Aorta (tissue), 5 donors: ENCODE measurements around the gene LPP. TPM values are rescaled to one million over a fixed set of nuclear protein-coding genes. Genes with fewer than 3 reads are reported as not detected.

Experiments
- ATAC-seq: fragments of 200-7000 bp; cut with Tn5 transposase; one replicate; pipeline ENCODE4 v1.9.1; 2022; ENCODE audit warnings: moderate library complexity; ENCODE audit not compliant: low FRiP score
- DNase-seq, 2 donors: peaks; one replicate each; pipeline ENCODE4 v3.0.0-alpha.2; 2020
- H3K27ac ChIP-seq, 2 donors: one replicate each; pipeline ENCODE4 v1.5.1; 2013; ENCODE audit warnings: low read length in 2 of 2, mild to moderate bottlenecking in 2 of 2, moderate library complexity in 2 of 2, control low read depth in 1 of 2, inconsistent platforms in 1 of 2, low read depth in 1 of 2
- H3K27me3 ChIP-seq, 2 donors: one replicate each; pipeline ENCODE4 v1.6.1; 2013; ENCODE audit warnings: control low read depth in 1 of 2, low read length in 1 of 2, mild to moderate bottlenecking in 1 of 2, moderate library complexity in 1 of 2; ENCODE audit not compliant: insufficient read depth in 2 of 2, control insufficient read depth in 1 of 2
- H3K36me3 ChIP-seq, 2 donors: one replicate each; pipeline ENCODE4 v1.6.1; 2013; ENCODE audit warnings: control low read depth in 1 of 2, low read length in 1 of 2, mild to moderate bottlenecking in 1 of 2; ENCODE audit not compliant: insufficient read depth in 2 of 2, control insufficient read depth in 1 of 2
- H3K4me1 ChIP-seq, 2 donors: one replicate each; pipeline ENCODE4 v1.6.1; 2013; ENCODE audit warnings: low read length in 2 of 2, control low read depth in 1 of 2, mild to moderate bottlenecking in 1 of 2, moderate library complexity in 1 of 2; ENCODE audit not compliant: insufficient read depth in 2 of 2, control insufficient read depth in 1 of 2
- H3K4me3 ChIP-seq, 2 donors: one replicate each; pipeline ENCODE4 v1.5.1; 2013; ENCODE audit warnings: low read length in 2 of 2, control low read depth in 1 of 2, mild to moderate bottlenecking in 1 of 2
- H3K9me3 ChIP-seq: one replicate; pipeline ENCODE4 v1.6.1; 2013; ENCODE audit warnings: mild to moderate bottlenecking, low read length; ENCODE audit not compliant: control insufficient read depth
- whole genome bisulfite sequencing, 2 donors: extraction: QIAGEN DNeasy Blood & Tissue Kit; methylation state at CpG; one replicate each; pipeline ENCODE4 v1.1.7; 2013; 5-methylcytosine and 5-hydroxymethylcytosine counted together
- intact Hi-C, 2 donors: fragments of 100-400 bp; cut with DNase I; formaldehyde crosslinking; loops; one replicate each; pipeline versions ENCODE4 v1.14.2 to v1.15.0; 2022
- polyA plus RNA-seq, 2 donors: library from polyadenylated mRNA; stranded (reverse); fragments of 200-250 nt; gene quantifications; one replicate each; pipeline ENCODE4 v1.2.3, GENCODE V29; 2013
- total RNA-seq, 2 donors: library from RNA; stranded (reverse); fragmentation: NEBNext Ultra II Directional; extraction: Animal tissue kit (Norgen Biotek cat#: 25700); gene quantifications; one replicate each; pipeline ENCODE4 v1.2.1, GENCODE V29; 2021
- donor health status: healthy with polysubstance abuse.
- donor health status: Bipolar disorder and iron deficiency.
- donor health status: DM: no; HTN: no; CAD: no.
- donor health status: DM: no; HTN: no; CAD: no.
- donor health status: DM: yes; HTN: yes; CAD: no.

LPP gene
- total and polyA plus RNA-seq, 4 donors: 37.7 to 2,536 (median 527) TPM

DNA sequence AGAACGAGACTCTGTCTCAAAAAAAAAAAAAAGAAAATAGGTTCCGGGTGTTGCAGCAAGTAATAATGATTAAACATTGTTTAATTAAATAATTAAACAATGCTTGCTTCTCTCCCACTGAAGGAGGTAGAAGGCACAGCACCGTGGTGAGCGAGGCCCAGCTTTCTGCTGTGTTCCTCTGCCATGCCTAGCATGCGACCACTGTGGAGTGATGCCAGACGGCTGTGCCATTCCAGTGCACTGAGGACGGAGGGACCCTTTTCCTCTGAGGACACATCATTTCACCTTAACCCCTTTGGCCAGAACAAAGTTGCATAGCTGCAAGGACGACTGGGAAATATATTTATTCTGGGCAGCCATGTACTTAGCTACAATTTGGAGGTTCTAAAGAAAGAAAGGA is 695.0 kb downstream of the LPP start:
- peaks cover 0 to 2% of the 10 kb centered on the region in 2 donors for H3K36me3 ChIP-seq
- no peak for ATAC-seq
- intact Hi-C loops: no loop called here
- no peaks in the 10 kb centered on the region for H3K9me3 ChIP-seq
- WGBS, 2 donors: 42 to 77% methylated on average over 8 of the region's 8 CpGs
- peaks cover 4 to 9% of the 10 kb centered on the region in 2 donors for H3K4me1 ChIP-seq
- H3K27me3 ChIP-seq: no peaks in the 10 kb centered on the region
- DNase-seq: no peak
- H3K4me3 ChIP-seq: no peak overlapping the region
- no peak overlapping the region for H3K27ac ChIP-seq

DNA sequence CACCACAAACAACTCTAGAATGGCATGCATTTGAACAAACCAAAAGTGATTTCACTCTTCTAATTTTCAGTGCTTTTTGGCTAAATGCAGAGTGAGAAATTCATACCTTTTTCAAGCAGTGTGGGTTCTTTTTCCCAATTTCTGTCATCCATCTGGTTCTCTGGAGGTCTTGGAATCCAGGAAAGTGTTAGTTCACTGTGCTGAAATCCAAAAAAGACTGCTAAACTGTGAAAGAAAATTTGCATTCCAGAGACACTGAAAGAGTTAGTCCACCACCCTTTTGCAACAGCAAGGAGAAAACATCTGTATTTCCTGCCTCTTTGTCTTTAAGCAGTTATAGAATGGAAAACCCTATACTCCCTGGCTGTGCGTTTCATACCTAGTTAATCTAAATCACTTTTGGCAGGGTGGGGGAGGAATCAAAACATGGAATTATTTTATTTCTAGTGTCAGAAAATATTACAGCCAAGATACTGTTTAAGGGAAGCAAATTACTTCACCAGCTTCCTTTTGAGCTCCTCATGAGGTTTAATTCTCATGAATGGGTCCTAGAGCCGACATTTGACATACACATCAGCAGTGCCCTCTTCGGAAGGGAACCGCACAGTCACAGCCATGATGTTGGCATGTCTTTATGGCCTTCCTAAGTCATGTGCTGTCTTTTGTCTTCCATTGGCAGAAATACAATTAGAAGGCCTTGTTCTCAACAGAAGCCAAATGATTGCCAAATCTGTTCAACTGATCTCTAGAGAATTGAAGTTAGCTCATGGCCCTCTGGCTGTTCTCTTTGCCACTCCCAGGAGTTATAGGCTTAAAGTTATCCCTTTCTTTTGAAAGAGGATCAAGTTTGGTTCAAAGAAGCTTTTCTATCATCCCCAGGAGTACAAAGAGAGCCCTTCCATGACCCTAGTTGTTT is 700.2 kb downstream of the LPP start:
- H3K27ac ChIP-seq: peak overlapping the region; percentile 15 to 48
- no peaks in the 10 kb centered on the region for H3K27me3 ChIP-seq
- DNase-seq (no peak), ATAC-seq (peak; percentile 68)
- 34 to 50% methylated on average over 4 of the region's 4 CpGs for WGBS, 2 donors
- H3K9me3 ChIP-seq: no peaks in the 10 kb centered on the region
- peaks cover 15% of the 10 kb centered on the region in 2 donors for H3K4me1 ChIP-seq
- H3K36me3 ChIP-seq: no peaks in the 10 kb centered on the region
- intact Hi-C loops: no loop called here
- H3K4me3 ChIP-seq: no peak overlapping the region

DNA sequence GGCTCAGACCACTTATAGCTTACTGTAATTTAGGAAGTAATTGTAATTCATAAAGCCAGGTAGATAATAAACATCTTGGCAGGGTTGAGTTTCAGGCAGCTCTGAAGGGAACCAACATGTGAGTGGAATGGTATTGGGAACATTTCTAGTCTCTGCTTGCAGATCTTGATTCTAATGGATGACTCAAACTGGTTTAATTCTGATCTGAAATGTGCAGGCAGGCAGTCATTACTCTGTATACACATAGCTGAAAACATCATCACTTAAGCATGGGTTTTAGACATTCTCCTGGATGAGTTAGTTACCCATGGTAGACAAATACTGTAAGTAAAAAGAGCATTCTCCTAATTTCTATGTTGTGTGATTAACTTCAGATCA is 700.8 kb downstream of the LPP start:
- Histone ChIP-seq H3K4me3 (no peak overlapping the region), H3K4me1 (peaks cover 15 to 19% of the 10 kb centered on the region in 2 donors), H3K27ac (peak overlapping the region in 1 of 2 donors; percentile 15), H3K36me3 (no peaks in the 10 kb centered on the region), H3K9me3 (no peaks in the 10 kb centered on the region), H3K27me3 (no peaks in the 10 kb centered on the region)
- ATAC-seq: peak; percentile 39
- DNase-seq: no peak
- intact Hi-C loops: no loop called here

DNA sequence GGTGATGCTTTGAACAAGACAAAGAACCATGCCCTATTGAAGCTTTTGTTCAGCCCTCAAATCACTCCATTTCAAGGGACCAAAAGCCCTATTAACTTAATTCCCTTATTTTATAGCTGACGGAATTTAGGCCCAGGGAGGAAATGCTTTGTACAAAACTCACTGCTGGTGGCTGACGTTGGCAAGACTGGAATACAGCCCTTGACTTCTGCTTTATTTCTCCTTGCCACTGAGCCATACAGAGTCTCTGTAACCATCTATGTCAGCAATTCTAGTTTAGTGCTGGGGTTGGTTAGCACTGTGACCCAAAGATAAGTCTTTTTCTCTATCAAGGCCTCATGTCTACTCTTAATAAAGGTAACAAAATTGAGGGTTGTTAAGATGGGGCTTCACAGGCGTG is 701.7 kb downstream of the LPP start:
- no peaks in the 10 kb centered on the region for H3K27me3 ChIP-seq
- DNase-seq: no peak
- peaks cover 15 to 19% of the 10 kb centered on the region in 2 donors for H3K4me1 ChIP-seq
- no peak overlapping the region for H3K27ac ChIP-seq
- no peaks in the 10 kb centered on the region for H3K36me3 ChIP-seq
- H3K9me3 ChIP-seq: no peaks in the 10 kb centered on the region
- WGBS, 2 donors: 51 to 56% methylated on average over 3 of the region's 3 CpGs
- intact Hi-C loops: no loop called here
- ATAC-seq: no peak
- no peak overlapping the region for H3K4me3 ChIP-seq

DNA sequence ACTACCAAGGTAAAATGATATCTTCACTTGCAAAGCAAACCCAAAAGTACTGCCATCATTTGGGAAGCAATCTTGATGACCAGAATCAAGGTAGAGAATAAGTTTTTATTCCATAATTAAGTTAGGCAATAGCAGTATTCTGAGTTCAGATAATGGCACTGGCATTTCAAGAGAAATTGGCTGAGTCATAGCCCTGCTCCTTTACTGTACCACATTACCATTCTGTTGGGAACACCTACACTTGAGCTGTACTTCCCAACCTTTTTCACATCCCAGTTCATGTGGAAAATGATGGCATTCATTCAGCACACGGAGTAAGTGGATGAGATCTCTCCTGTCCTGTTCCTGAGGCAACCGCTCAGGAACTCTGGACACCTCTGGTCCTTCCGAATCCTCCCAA is 706.2 kb downstream of the LPP start:
- ATAC-seq (no peak), DNase-seq (no peak)
- H3K9me3 ChIP-seq: no peaks in the 10 kb centered on the region
- intact Hi-C loops: no loop called here
- peaks cover 9 to 27% of the 10 kb centered on the region in 2 donors for H3K4me1 ChIP-seq
- no peak overlapping the region for H3K4me3 ChIP-seq
- peak overlapping the region in 1 of 2 donors; percentile 28 for H3K27ac ChIP-seq
- no peaks in the 10 kb centered on the region for H3K27me3 ChIP-seq
- H3K36me3 ChIP-seq: no peaks in the 10 kb centered on the region
- WGBS, 2 donors: 97 to 100% methylated on average over 3 of the region's 3 CpGs

DNA sequence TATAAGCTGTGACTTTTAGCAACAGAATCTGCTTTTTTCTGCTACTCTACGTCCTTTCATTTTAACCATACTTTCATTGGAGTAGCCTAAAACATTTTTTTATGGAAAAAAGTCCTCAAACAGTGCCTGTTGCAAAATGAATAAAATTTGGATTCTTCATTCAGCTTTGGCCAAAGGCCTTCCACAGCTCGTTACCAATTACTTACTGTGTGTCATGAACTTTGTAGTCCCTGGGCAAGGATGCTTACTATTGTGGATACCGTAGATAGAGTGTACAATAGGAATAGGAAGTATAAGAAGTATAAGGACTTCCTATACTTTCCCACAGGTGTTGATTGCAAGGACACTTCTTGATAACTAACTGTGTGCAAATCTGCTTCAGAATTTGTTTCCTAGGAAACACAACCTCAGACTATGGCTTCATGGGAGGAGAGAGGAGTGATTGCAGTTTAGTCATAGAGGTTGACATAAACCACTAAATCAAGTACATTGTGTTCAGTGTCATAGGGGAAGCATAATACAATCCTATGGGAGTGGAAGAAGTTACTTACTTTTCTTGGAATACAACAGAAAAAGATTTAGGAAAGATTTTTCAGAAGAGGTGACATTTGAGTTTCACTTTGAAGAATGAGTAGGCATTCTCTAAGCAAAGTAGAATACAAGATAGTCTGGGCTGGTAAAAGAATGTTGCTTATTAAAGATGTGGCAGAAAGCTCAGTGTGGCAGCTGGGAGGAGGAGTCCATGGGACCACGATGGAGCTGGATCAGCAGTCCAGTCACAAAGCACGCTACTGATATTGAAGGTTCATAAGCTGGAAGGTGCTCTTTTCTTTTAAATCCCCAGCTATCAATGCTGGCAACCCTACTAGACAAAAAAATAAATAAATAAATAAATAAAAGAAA is 708.1 kb downstream of the LPP start:
- Histone ChIP-seq H3K27me3 (no peaks in the 10 kb centered on the region), H3K27ac (no peak overlapping the region), H3K4me3 (no peak overlapping the region), H3K36me3 (no peaks in the 10 kb centered on the region), H3K4me1 (peaks cover 5 to 23% of the 10 kb centered on the region in 2 donors), H3K9me3 (no peaks in the 10 kb centered on the region)
- 62 to 67% methylated on average over 5 of the region's 5 CpGs for WGBS, 2 donors
- no peak for DNase-seq
- peak; percentile 58 for ATAC-seq
- intact Hi-C loops: no loop called here

DNA sequence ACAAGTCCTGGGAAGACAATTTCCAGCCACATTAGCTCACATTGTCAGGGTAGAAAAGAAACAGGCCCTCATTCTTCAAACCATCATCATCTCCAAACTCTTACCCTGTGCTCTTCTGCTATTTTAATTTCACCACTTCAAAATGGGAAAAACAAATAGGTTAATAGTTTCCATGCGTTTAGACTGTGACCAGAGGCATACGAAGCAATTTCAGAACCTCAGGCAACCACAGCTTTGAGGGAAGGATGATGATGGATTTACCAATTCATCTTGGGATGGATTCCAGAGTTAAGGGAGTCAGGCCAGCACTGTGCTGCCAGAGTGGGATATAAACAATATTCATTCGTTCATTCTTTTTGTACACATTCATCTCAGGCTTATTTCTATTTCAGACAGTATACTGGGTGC is 710.0 kb downstream of the LPP start:
- DNase-seq: no peak
- intact Hi-C loops: no loop called here
- Histone ChIP-seq H3K27ac (no peak overlapping the region), H3K27me3 (no peaks in the 10 kb centered on the region), H3K4me1 (peaks cover 5 to 19% of the 10 kb centered on the region in 2 donors), H3K4me3 (no peak overlapping the region), H3K36me3 (peaks cover 0 to 3% of the 10 kb centered on the region in 2 donors), H3K9me3 (no peaks in the 10 kb centered on the region)
- ATAC-seq: no peak
- WGBS, 2 donors: 11% methylated on average over 3 of the region's 3 CpGs

DNA sequence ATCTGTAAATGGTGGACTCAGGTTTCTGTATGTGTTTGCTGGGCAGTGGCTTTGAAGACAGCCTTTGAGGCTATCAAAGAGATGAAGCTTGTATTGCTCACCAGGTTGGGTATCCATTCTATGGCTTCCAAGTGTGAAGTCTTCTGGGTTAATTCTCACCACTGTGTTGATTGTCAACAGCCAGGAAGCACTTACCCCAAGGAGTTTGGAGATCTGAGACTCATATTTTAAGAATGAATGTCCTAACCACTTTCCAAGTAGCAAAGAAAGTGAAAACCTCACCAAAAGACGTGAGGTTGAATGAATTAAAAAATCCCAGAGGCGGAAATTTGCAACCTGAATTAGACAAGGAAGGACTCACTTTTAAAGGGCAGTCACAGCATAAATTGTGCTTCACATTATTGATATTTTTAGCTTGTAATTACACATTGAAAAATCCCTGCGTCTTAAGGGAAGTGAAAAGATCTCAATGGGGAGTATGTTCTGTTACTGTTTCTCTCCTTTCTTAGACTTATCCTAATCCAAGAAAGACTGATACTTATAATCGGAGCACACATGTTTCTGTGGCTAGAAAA is 713.8 kb downstream of the LPP start:
- Histone ChIP-seq H3K9me3 (no peaks in the 10 kb centered on the region), H3K4me3 (no peak overlapping the region), H3K27me3 (no peaks in the 10 kb centered on the region), H3K36me3 (peaks cover 0 to 3% of the 10 kb centered on the region in 2 donors), H3K27ac (no peak overlapping the region), H3K4me1 (peaks cover 3 to 13% of the 10 kb centered on the region in 2 donors)
- DNase-seq (no peak), ATAC-seq (no peak)
- intact Hi-C loops: no loop called here
- 73 to 81% methylated on average over 4 of the region's 4 CpGs for WGBS, 2 donors
